Middle frontal gyrus (tissue), 1 donor: Measurements from ENCODE around the gene SPACA6.
A peak's percentile ranks its signal among the peaks of the same experiment; 100 is the strongest.
"Not testable (repeated sequence)": the region's sequence is repeated elsewhere in the genome, so short reads cannot be mapped to it uniquely, and the experiment has no call there.

Experiments used
- DNase-seq: peaks from one replicate; pipeline ENCODE4 v3.0.0-alpha.2; 2015; ENCODE audit warnings: low spot score; ENCODE audit errors: extremely low spot score

The SPACA6 gene, protein sequence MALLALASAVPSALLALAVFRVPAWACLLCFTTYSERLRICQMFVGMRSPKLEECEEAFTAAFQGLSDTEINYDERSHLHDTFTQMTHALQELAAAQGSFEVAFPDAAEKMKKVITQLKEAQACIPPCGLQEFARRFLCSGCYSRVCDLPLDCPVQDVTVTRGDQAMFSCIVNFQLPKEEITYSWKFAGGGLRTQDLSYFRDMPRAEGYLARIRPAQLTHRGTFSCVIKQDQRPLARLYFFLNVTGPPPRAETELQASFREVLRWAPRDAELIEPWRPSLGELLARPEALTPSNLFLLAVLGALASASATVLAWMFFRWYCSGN

DNA sequence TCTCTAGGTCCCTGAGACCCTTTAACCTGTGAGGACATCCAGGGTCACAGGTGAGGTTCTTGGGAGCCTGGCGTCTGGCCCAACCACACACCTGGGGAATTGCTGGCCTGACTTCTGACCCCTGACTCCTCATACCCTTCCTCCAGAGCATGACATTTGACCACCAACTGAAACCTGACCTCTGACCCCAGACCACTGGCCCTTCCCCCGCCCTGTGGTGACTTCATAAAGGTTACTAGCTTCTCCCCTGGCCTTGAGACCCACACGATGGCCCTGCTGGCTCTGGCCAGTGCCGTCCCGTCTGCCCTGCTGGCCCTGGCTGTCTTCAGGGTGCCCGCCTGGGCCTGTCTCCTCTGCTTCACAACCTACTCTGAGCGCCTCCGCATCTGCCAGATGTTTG lies at the start of gene SPACA6:
Gene SPACA6 (plus strand): TSS at position 71 of the 400 bp plus-strand sequence. CDS start 197 bp downstream, at position 268.
- DNase-seq = no peak

DNA sequence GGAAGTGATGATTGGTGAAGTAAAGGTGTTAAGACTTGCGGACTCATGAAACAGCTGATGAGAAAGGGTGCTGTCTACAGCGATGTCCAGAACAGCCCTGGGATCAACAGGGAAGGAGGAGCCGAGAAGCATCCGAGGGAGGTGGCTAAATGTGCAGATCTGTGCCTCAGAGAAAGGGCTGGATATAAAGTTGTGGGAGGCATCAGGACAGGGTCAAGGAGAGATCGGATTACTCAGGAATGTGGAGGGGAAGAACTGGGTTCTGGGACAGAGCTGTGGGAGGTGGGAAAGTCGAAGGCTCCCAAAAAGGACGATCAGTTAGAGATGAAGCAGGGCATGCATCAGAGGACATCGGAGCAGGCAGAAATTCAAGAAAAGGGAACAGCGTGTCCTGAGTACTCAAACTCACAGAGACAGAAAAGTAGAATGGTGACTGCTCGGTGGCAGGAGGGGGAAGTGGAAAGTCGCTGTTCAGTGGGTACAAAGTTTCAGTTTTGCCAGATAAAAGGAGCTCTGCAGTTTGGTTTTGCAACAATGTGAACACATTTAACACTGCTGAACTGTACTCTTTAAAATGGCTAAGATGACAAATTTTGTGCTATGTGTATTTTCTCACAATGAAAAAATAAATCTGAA lies 48.4 kb upstream of the SPACA6 start:
- no peak for DNase-seq

DNA sequence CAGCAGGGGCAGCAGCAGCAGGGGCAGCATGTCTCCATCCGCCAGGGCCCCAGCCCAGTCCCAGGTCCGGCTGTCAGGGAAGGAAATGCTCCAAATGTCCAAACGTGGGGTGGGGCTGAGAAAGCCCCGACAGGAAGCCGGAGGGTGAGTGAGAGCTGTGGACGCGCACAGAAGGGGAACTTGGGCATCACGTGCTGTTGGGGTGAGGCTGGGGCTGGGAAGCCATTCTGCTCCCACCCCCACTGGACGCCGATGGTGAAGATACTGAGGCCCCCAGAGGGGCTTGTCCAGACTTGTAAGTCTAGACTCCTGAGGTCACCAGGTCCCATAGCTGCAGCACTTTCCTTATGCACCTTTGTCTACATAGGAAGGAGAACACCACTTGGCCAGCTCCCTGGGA lies 46.4 kb upstream of the SPACA6 start, which contains the start of gene SIGLEC14:
Gene SIGLEC14 (minus strand): TSS at position 96 of the 400 bp plus-strand sequence. CDS start 66 bp downstream, at position 30.
- DNase-seq = not testable (repeated sequence)

DNA sequence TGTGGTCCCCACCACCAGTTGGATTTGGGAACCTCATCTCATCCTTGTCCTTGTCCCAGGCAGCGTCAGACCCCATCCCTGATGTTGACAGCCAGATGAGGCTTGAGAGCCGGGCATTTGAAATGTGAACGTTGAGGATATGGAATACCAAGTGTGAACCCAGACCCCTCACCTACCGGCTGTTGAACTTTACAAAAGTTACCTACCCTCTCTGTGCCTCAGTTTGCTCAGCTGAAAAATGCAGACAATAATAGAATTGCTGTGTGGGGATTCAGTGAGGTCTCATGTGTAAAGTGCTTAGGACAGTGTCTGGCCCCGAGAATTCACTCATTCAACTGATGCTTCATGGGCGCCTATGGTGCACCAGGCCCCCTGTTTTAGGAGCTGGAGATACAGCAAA lies 45.8 kb upstream of the SPACA6 start:
- DNase-seq = no peak

DNA sequence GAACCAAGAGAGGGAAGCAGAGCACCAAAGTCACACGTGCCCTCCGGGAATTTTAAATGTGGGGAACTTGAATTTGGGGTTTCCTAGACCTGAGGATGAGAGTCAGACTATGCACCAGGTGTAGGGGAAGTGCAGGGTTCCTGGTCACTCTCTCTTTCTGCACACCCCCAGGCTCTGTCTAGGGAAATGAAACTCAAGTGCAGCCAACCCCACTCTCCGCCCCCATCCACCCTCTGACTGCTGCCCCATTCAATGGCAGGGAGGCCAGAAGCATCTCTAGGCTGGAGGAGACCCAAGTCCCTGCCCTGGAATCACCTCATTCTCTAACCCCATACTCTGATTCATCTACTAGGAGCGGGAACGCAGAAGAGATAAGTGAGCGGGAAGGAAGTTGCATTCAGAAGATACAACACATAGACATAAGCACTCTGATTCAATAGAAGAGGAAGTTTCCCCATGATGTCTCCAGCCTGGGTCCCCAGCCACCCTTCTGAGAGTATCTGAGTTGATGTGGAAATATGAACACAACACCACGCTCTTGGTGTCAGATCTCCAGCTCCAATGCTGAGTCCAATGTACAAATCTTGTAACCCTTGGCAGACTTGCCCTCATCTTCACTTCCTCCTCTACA lies 41.8 kb upstream of the SPACA6 start:
- DNase-seq = no peak

DNA sequence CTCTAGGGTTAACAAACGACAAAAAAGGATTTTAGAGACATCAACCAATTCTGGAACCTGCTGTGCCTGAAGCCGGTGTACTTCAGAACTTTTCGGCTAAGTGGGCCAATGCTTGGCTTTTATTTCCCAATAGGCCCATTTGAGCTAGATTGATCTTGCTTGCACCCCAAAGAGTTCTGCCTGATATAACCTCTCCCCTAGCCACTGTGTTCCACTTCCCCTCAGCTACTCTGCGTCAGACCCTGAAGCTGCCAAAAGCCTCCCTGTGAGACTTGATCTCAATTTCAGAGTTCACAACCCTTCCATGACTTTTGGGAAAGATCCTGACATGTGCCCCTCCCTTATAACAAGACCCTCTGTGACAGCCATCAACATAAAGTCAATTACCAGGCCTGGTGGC lies 40.9 kb upstream of the SPACA6 start:
- DNase-seq = no peak

DNA sequence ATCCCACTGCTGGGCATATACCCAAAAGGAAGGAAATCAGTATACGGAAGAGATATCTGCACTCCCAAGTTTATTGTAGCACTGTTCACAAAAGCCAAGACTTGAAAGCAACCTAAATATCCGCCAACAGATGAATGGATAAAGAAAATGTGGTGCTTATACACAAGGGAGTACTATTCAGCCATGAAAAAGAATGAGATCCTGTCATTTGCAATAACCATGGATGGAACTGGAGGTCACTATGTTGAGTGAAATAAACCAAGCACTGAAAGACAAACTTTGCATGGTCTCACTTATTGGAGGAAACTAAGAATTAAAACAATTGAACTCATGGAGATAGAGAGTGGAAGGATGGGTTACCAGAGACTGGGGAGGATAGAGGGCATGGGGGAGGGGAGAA lies 40.0 kb upstream of the SPACA6 start:
- no peak for DNase-seq

DNA sequence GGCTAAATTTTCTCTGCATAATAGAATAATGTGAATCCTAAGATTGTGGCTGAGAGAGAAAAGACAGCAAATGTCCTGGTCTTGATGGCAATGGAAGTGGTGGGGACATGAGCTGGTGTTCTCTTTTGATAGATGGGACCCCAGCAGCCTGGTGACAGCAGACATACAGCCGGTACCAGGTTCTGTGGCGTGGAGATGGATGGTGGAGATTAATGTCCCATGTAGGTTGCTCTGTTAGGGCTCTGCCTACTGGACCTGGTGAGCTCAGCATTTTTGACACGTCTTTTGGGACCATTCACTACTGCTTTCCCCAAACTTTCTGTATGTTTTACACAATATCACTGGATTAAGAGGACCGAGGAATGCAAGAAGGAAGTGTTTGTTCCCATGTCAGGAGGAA lies 38.3 kb upstream of the SPACA6 start:
- DNase-seq = no peak

DNA sequence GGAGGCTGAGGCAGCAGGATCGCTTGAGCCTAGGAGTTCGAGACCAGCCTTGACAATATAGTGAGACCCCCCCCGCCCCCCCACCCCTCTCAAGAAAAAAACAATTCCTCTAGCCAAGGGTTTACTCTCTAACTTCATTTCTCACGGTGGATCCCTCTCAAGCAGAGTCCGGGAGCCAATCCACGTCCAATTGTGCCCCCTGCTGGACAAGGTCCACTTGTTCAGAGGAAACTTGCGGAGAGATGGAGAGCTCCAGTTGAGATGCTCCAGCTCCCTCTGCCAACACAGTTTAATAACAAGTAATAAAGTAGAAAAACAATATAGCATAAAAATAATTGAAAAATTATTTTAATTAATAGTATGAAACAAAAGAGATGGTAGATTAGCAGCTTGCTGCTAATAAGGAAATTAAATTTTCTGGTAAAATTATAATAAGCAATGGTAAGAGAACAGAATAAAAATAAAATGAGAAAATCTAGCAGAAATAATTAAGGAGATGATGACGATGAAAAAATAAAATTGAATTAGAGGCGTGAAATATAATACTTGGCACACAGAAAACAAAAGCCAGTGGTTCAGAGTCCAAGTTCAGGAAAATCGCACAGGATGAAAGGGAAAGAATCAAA lies 32.0 kb upstream of the SPACA6 start:
- peak; percentile 74 for DNase-seq

DNA sequence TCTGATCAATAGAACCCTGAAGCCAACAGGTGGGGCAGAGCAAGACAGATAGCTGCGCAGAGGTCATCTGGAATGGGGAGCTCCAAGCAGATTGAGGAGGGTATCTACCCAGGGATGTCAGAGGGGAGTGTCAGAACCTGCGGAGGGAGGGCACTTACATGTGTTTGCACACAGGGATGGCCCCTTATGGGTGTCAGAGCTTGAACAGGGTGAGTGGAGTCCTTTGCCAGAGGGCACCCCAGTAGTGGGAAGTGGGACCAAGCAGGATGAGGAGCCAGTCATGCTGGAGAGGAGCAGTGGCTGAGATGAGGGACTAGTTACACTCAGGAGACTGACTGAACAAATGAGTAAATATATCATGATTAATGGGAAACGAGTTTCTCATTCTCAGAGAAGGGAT lies 29.5 kb upstream of the SPACA6 start:
- DNase-seq = no peak

DNA sequence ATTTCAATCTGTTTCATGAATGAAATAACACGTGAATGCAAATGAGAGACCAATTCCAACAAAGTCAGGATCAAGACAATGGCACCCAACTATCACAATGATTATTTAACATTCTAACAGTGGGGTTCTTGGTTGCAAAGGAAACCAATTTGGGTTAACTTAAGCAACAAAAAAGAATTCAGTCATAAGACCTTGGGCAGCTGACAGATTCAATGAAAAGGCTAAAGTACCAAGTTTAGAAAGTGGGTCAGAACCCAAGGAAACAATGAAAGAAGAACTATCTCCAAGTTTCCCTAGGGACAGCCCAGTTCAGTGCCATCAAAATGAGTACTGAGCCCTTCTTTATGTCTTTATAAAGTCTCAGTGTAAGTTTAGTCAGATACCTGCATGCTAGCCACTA lies 29.0 kb upstream of the SPACA6 start:
- DNase-seq = no peak

DNA sequence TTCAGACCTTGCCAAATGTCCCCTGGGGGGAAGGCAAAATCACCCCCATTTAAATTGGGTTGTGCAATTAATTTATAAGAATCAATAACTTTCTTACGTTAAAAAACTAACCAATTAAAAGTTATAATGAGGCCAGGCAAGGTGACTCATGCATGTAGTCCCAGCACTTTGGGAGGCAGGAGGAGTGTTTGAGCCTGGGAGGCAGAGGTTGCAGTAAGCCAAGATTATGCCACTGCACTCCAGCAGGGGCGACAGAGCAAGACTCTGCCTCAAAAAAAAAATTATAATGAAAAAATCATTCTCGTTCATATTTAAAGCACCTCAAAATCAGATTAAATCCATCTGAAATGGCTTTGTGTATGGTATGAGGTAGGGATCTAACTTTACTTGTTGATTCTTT lies 28.1 kb upstream of the SPACA6 start:
- DNase-seq = no peak

DNA sequence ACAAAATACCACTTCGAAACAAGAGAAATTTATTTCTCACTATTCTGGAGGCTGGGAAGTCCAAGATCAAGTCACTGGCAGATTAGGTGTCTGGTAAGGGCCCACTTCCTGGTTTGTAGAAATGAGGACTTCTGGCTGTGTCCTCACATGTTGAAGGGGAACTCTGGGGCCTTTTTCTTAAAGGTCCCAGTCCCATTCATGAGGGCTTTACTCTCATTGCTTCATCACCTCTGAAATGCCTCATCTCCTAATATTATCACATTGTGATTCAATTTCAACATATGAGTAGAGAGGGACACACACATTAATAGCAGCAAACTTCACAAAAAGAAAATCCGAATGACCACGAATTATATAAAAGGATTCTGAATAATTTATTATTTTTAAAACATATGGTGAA lies 24.9 kb upstream of the SPACA6 start:
- DNase-seq = no peak

DNA sequence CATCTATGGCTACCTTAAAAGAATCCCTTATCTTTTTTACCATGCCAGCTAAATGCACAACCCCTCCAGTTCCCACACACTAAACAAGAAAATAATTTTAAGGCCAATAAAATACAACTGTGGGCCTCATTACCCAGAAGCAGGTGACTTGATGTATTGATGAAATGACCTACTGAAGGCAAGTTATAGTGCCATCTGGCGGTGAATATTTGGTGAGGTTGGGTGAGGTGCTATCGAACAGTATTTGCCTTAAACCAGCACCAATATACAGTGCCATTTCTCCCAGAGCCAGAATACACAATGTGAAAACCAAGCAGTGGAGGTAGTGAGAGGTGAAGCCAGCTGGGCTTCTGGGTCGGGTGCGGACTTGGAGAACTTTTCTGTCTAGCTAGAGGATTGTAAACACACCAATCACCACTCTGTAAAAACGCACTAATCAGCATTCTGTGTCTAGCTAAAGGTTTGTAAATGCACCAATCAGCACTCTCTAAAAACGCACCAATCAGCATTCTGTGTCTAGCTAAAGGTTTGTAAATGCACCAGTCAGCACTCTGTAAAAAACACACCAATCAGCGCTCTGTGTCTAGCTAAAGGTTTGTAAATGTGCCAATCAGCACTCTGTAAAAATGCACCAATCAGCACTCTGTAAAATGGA lies 17.1 kb upstream of the SPACA6 start:
- DNase-seq = not testable (repeated sequence)

DNA sequence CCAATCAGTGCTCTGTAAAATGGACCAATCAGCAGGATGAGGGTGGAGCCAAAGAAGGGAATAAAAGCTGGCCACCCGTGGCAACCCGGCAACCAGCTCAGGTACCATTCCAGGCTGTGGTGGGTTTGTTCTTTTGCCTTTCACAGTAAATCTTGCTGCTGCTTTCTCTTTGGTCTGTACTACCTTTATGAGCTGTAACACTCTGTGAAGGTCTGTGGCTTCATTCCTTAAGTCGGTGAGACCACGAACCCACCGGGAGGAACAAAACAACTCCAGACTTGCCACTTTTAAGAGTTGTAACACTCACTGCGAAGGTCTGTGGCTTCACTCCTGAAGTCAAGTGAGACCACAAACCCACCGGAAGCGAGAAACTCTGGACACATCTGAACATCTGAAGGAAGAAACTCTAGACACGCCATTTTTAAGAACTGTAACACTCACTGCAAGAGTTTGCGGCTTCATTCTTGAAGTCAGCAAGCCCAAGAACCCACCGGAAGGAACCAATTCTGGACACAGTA lies 16.5 kb upstream of the SPACA6 start:
- no peak for DNase-seq

DNA sequence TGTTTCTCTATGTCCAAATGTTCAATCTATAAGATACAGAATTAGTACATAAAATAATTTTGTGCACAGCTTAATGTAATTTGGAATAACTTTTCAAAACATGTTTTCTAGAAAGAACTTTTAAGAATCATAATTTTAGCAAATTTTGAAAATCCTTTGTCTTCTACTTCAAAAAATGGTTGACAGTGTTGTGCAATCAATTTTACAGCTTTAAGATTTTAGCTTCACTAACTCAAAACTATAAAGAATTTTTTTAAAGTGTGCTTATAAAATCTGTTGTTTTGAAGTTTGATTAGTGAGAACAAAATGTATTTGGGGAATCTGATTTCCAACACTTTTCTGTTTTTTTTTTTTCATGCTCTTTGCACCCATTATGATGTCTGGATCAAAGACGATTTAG lies 12.7 kb upstream of the SPACA6 start:
- no peak for DNase-seq

DNA sequence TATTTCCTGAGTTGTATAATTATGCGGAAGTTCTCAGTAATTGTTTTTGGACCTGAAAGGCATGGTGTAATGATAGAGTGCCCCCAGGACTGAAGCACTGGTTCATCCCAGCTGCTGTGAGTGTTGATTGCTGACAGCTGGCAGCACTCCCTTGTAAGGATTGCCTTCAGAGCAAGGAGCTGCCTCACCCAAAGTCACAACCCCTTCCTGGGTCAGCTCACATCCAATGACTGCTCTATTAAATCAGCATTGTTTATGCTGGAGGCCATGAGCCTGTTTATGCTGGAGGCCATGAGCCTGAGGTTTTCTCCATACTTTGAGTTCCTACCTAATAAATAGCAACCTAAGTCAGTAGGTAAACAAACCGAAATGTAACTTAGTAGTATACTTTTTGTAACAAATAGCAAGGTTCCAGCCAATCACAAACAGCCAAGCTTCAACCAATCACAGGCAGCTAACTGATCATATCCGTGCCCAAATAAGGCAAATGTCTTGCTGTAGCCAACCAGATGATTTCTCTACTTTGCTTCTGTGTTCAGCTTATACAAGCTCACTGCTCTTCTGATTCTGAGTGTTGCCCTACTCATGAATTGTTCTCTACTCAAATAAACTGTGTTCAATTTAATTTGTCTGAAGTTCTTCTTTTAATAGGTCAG lies 11.7 kb upstream of the SPACA6 start:
- no peak for DNase-seq

DNA sequence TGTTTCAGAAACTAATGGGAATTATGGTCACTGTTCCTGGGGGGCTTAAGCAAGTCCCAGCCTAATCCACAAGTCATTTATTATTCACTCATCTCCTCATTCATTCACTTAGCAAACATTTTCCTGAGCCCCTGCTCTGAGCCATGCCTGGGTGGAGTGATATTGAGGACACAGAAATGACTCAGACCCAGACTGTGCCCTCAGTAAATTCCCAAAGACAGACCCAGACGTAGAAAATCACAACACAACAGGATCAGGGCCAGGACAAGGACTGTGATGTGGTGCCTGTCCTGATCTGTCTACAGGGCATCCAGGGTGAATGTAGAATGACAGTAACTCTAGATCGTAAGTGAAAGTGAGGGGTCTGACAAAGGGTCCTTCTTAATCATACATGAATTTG lies 7.0 kb upstream of the SPACA6 start:
- DNase-seq = no peak

DNA sequence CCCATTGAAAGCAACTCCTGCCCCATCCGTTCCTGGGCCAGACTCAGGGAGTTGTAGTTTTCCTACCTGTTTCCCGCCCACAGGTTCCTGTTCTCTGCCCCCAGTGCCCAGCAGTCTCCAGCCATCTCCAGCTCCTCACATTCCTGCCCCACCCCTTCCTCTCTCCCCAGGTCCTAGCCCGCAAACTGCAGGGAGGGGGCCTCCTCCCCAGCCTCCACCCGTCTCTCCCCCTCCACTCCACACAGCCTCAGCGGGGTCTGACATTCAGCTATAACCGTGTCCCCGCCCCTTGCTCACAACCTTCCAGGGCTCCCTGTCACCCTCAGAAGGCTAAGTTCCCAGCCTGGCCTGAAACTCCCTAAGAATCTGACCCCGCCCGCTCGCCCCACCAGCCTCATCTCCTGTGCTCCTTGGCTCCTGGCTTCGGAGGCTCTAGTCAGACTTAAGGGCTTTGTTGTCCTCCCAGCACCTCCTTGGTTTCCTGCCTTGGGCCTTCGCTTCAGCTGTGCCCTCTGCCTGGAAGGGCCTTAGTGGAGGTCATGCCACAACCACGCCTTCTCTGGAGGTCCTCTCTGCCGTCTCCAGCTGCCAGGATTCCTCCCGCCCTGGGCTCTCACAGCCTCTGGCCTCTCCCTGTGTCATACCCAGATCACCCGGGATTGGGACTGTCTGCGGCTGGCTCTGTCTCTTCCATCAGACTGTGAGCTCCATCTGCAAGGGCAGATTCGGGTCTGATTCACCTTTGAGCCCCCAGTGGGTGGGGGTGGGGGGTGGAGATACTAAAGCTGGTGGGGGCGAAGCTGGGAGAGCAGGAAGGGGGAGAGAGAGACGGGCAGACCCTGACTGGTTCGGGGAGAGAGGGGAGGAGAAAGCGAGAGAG lies 5.1 kb upstream of the SPACA6 start:
- peak; percentile 36 for DNase-seq
